ENCODE results near the gene PNLIPRP3. TPM values are rescaled to one million over a fixed set of nuclear protein-coding genes. Genes with fewer than 3 reads are reported as not detected.

Gene PNLIPRP3
- total RNA-seq, 2 donors from 2014 or later = not detected

DNA sequence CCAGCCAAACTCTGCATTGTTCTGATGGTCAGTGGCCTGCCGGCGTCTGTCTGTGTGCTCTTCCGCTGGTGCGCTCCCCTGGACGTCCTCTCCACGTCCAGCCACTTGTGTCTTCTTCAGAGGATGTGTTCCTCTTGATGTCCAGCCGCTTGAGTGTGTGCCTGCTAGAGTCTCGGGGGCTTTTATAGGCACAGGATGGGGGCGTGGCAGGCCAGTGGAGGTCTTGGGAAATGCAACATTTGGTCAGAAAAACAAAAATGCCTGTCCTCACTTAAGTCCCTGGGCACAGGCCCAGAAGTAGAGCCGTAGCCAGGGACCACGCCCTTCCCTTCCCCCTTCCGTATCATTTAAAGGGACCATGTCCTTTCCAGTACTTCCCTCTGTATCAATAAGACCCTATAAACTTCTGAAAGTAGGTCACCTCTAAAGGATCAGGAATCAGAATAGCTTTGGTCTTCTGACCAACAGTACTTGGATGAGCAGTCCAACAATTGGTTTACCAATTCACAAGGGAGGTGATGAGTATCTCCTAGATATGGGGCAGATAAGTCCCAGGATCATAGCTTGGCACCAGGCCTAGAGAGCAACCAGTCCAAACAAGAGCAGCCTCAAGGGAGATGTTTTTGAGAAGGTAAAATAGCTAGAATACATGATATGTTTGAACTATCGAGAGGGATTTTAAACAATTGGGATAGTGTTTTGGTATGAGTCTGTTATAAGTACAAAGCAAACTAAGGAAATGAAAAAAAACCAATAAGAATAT is 32.2 kb upstream of the PNLIPRP3 start:
- intact Hi-C loops (cut with DNase I) = no loop called here
- H3K4me1 ChIP-seq = no peaks in the 10 kb centered on the region
- no peak overlapping the region for H3K4me3 ChIP-seq
- no peak for DNase-seq
- no peak overlapping the region for H3K27ac ChIP-seq
- no peaks in the 10 kb centered on the region for H3K36me3 ChIP-seq
- H3K9ac ChIP-seq (ENCODE audit: low read depth in 2 of 2, low read length in 2 of 2) = no peak overlapping the region
- H3K27me3 ChIP-seq = no peaks in the 10 kb centered on the region
- TF ChIP-seq CTCF (IDR thresholded peaks at IDR 0.05) = no peak
- no peaks in the 10 kb centered on the region for H3K9me3 ChIP-seq

GRCh38 chr10:116398224-116398623 is 29.4 kb upstream of the PNLIPRP3 start:
- no peak overlapping the region for H3K9ac ChIP-seq (ENCODE audit: low read depth in 2 of 2, low read length in 2 of 2)
- no peak for DNase-seq
- no peak for TF ChIP-seq CTCF (IDR thresholded peaks at IDR 0.05)

DNA sequence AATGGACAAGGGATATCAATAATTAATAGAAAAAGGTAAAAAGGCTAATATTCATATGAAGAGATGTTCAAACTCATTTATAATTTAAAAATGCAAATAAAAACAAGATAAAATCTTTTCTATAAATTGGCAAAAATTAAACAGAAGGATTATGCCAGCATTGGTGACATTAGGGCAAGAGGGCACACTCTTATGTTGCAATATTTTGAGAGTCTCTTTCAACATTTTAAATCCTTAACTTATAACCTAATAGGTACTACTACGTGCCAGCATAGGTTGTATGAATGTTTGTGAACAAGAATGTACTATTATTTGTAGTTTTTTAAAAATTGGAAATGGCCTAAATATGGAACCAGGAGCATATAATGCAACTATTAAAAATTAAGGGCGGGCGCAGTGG is 24.8 kb upstream of the PNLIPRP3 start:
- no peak overlapping the region for H3K9ac ChIP-seq (ENCODE audit: low read depth in 2 of 2, low read length in 2 of 2)
- TF ChIP-seq CTCF (IDR thresholded peaks at IDR 0.05) = no peak
- no peaks in the 10 kb centered on the region for H3K27me3 ChIP-seq
- H3K27ac ChIP-seq = no peak overlapping the region
- no peaks in the 10 kb centered on the region for H3K9me3 ChIP-seq
- no peaks in the 10 kb centered on the region for H3K36me3 ChIP-seq
- no peaks in the 10 kb centered on the region for H3K4me1 ChIP-seq
- no peak overlapping the region for H3K4me3 ChIP-seq
- no peak for DNase-seq
- intact Hi-C loops (cut with DNase I) = no loop called here

More at GRCh38 chr10:116398224-116398623, 29.4 kb upstream of the PNLIPRP3 start:
- no peaks in the 10 kb centered on the region for H3K27me3 ChIP-seq
- intact Hi-C loops (cut with DNase I) = no loop called here
- no peak overlapping the region for H3K4me3 ChIP-seq
- H3K27ac ChIP-seq = no peak overlapping the region
- H3K36me3 ChIP-seq = no peaks in the 10 kb centered on the region
- H3K4me1 ChIP-seq = no peaks in the 10 kb centered on the region
- no peaks in the 10 kb centered on the region for H3K9me3 ChIP-seq

DNA sequence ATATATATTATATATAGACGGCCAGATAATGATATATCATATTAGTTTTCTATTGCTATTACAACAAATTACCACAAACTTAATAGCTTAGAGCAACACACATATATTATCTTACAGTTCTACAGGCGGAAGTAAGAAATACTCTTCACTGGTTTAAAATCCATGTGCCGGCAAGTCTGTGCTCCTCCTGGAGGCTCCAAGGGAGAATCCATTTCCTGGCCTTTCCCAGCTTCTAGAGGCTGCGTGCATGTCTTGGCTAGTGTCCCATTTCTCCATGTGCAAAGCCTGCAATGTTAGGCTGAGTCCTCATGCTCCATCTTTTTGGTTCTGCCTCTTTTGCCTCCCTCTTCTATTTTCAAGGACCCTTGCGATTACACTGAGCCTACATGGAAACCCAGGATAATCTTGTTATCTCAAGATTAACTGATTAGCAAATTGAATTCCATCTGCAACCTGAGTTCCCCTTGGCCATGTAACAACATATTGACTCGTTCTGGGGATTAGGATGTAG is 23.9 kb upstream of the PNLIPRP3 start:
- DNase-seq = no peak
- H3K9ac ChIP-seq (ENCODE audit: low read depth in 2 of 2, low read length in 2 of 2) = no peak overlapping the region
- H3K27me3 ChIP-seq = no peaks in the 10 kb centered on the region
- intact Hi-C loops (cut with DNase I) = no loop called here
- no peaks in the 10 kb centered on the region for H3K36me3 ChIP-seq
- no peaks in the 10 kb centered on the region for H3K9me3 ChIP-seq
- H3K4me3 ChIP-seq = no peak overlapping the region
- H3K4me1 ChIP-seq = no peaks in the 10 kb centered on the region
- H3K27ac ChIP-seq = no peak overlapping the region
- no peak for TF ChIP-seq CTCF (IDR thresholded peaks at IDR 0.05)

GRCh38 chr10:116408719-116409118 is 18.9 kb upstream of the PNLIPRP3 start:
- intact Hi-C loops (cut with DNase I) = no loop called here
- H3K4me1 ChIP-seq = no peaks in the 10 kb centered on the region
- DNase-seq = no peak
- H3K4me3 ChIP-seq = no peak overlapping the region
- no peaks in the 10 kb centered on the region for H3K27me3 ChIP-seq
- no peak overlapping the region for H3K27ac ChIP-seq
- no peaks in the 10 kb centered on the region for H3K36me3 ChIP-seq
- no peak for TF ChIP-seq CTCF (IDR thresholded peaks at IDR 0.05)
- no peak overlapping the region for H3K9ac ChIP-seq (ENCODE audit: low read depth in 2 of 2, low read length in 2 of 2)
- no peaks in the 10 kb centered on the region for H3K9me3 ChIP-seq
